ENCODE measurements around the gene POT1.

POT1 gene

GRCh38 chr7:124784879-124785818 is 144.5 kb downstream of the POT1 start:
- DNase-seq (ENCODE audit: extremely low spot score): peak; percentile 59
- CTCF ChIA-PET: interaction anchor here (1.0 kb wide), 2 partner anchors 8 to 631 kb away, joined by 5 to 6 read pairs; no protein-coding TSS in a partner anchor
- TF ChIP-seq ZNF384 (IDR thresholded peaks at IDR 0.05) (peak; percentile 77), ARNT (IDR thresholded peaks at IDR 0.05) (no peak), SP1 (IDR thresholded peaks at IDR 0.05) (no peak), LEF1 (IDR thresholded peaks at IDR 0.05; ENCODE audit: borderline replicate concordance) (no peak), FOXM1 (IDR thresholded peaks at IDR 0.05; ENCODE audit: borderline replicate concordance) (no peak), FOXK2 (IDR thresholded peaks at IDR 0.05) (no peak), HDGF (IDR thresholded peaks at IDR 0.05; ENCODE audit: borderline replicate concordance) (no peak)
- POLR2A ChIA-PET: no interaction called here

- no peak for DNase-seq (ENCODE audit: extremely low spot score)
- ChIA-PET CTCF (no interaction called here), POLR2A (no interaction called here)
- no peak for TF ChIP-seq BHLHE40 (IDR thresholded peaks at IDR 0.05; ENCODE audit: borderline replicate concordance)
- TF ChIP-seq L3MBTL2 (conservative IDR thresholded peaks at IDR 0.05): no peak
- no peak for TF ChIP-seq LEF1 (IDR thresholded peaks at IDR 0.05; ENCODE audit: borderline replicate concordance)
- TF ChIP-seq ZNF384 (IDR thresholded peaks at IDR 0.05): no peak
- TF ChIP-seq CTBP1 (IDR thresholded peaks at IDR 0.05; ENCODE audit: borderline replicate concordance): no peak
- TF ChIP-seq FOXA1 (IDR thresholded peaks at IDR 0.05): no peak
- TF ChIP-seq NFRKB (IDR thresholded peaks at IDR 0.05): no peak
- no peak for TF ChIP-seq SP1 (IDR thresholded peaks at IDR 0.05)
- TF ChIP-seq TARDBP (IDR thresholded peaks at IDR 0.05): no peak
- no peak for TF ChIP-seq FOXM1 (IDR thresholded peaks at IDR 0.05; ENCODE audit: borderline replicate concordance)
These were observed 146.4 kb downstream of the POT1 start for GRCh38 chr7:124783271-124783670.

GRCh38 chr7:124781907-124782734 is 147.5 kb downstream of the POT1 start:
- ChIA-PET CTCF (no interaction called here), POLR2A (no interaction called here)
- TF ChIP-seq L3MBTL2 (conservative IDR thresholded peaks at IDR 0.05) (no peak), FOXA1 (IDR thresholded peaks at IDR 0.05) (no peak), FOXK2 (IDR thresholded peaks at IDR 0.05) (no peak), ZNF384 (IDR thresholded peaks at IDR 0.05) (no peak), CTBP1 (IDR thresholded peaks at IDR 0.05; ENCODE audit: borderline replicate concordance) (no peak), PKNOX1 (IDR thresholded peaks at IDR 0.05) (no peak), SP1 (IDR thresholded peaks at IDR 0.05) (no peak), NFRKB (IDR thresholded peaks at IDR 0.05) (no peak), TARDBP (IDR thresholded peaks at IDR 0.05) (no peak), HDGF (IDR thresholded peaks at IDR 0.05; ENCODE audit: borderline replicate concordance) (no peak), LEF1 (IDR thresholded peaks at IDR 0.05; ENCODE audit: borderline replicate concordance) (no peak), ARNT (IDR thresholded peaks at IDR 0.05) (no peak), ELF4 (IDR thresholded peaks at IDR 0.05) (no peak)
- no peak for DNase-seq (ENCODE audit: extremely low spot score)

- no peak for TF ChIP-seq ZNF384 (IDR thresholded peaks at IDR 0.05)
- no peak for TF ChIP-seq ELF4 (IDR thresholded peaks at IDR 0.05)
- TF ChIP-seq TARDBP (IDR thresholded peaks at IDR 0.05): no peak
- TF ChIP-seq FOXM1 (IDR thresholded peaks at IDR 0.05; ENCODE audit: borderline replicate concordance): no peak
- no peak for TF ChIP-seq FOXK2 (IDR thresholded peaks at IDR 0.05)
- DNase-seq (ENCODE audit: extremely low spot score): no peak
- CTCF ChIA-PET: no interaction called here
- POLR2A ChIA-PET: no interaction called here
These were observed 148.2 kb downstream of the POT1 start for GRCh38 chr7:124781418-124781817.

GRCh38 chr7:124780608-124781007 is 149.0 kb downstream of the POT1 start:
- no peak for DNase-seq (ENCODE audit: extremely low spot score)
- CTCF ChIA-PET: no interaction called here
- no peak for TF ChIP-seq TARDBP (IDR thresholded peaks at IDR 0.05)
- no peak for TF ChIP-seq L3MBTL2 (conservative IDR thresholded peaks at IDR 0.05)
- no peak for TF ChIP-seq ZNF384 (IDR thresholded peaks at IDR 0.05)
- no peak for TF ChIP-seq NFRKB (IDR thresholded peaks at IDR 0.05)
- TF ChIP-seq ELF4 (IDR thresholded peaks at IDR 0.05): no peak
- TF ChIP-seq FOXK2 (IDR thresholded peaks at IDR 0.05): no peak
- no peak for TF ChIP-seq SP1 (IDR thresholded peaks at IDR 0.05)
- no peak for TF ChIP-seq PKNOX1 (IDR thresholded peaks at IDR 0.05)
- no peak for TF ChIP-seq ARNT (IDR thresholded peaks at IDR 0.05)
- TF ChIP-seq FOXA1 (IDR thresholded peaks at IDR 0.05): no peak
- TF ChIP-seq FOXM1 (IDR thresholded peaks at IDR 0.05; ENCODE audit: borderline replicate concordance): no peak
- no peak for TF ChIP-seq BHLHE40 (IDR thresholded peaks at IDR 0.05; ENCODE audit: borderline replicate concordance)
- no peak for TF ChIP-seq CTBP1 (IDR thresholded peaks at IDR 0.05; ENCODE audit: borderline replicate concordance)
- no peak for TF ChIP-seq LEF1 (IDR thresholded peaks at IDR 0.05; ENCODE audit: borderline replicate concordance)
- TF ChIP-seq SUZ12 (IDR thresholded peaks at IDR 0.05): no peak
- TF ChIP-seq HDGF (IDR thresholded peaks at IDR 0.05; ENCODE audit: borderline replicate concordance): no peak
- POLR2A ChIA-PET: no interaction called here

- POLR2A ChIA-PET: no interaction called here
- CTCF ChIA-PET: no interaction called here
- DNase-seq (ENCODE audit: extremely low spot score): no peak
These were observed 149.6 kb downstream of the POT1 start for GRCh38 chr7:124780056-124780455.

More at GRCh38 chr7:124780056-124780455, 149.6 kb downstream of the POT1 start:
- no peak for TF ChIP-seq HDGF (IDR thresholded peaks at IDR 0.05; ENCODE audit: borderline replicate concordance)
- no peak for TF ChIP-seq BHLHE40 (IDR thresholded peaks at IDR 0.05; ENCODE audit: borderline replicate concordance)
- no peak for TF ChIP-seq ARNT (IDR thresholded peaks at IDR 0.05)
- TF ChIP-seq NFRKB (IDR thresholded peaks at IDR 0.05): no peak
- no peak for TF ChIP-seq FOXA1 (IDR thresholded peaks at IDR 0.05)
- no peak for TF ChIP-seq LEF1 (IDR thresholded peaks at IDR 0.05; ENCODE audit: borderline replicate concordance)

Measured in HEK293T (cell line).